NCI-H2107 treated with DMSO at 0.1 percent for 48 hours (cell line): ENCODE data around the gene DDI1.

Experiments used
- DNase-seq: peaks from one replicate; lab custom pipeline; 2025; ENCODE audit not compliant: unreplicated experiment; lab: John Stamatoyannopoulos, UW

Gene DDI1

DNA sequence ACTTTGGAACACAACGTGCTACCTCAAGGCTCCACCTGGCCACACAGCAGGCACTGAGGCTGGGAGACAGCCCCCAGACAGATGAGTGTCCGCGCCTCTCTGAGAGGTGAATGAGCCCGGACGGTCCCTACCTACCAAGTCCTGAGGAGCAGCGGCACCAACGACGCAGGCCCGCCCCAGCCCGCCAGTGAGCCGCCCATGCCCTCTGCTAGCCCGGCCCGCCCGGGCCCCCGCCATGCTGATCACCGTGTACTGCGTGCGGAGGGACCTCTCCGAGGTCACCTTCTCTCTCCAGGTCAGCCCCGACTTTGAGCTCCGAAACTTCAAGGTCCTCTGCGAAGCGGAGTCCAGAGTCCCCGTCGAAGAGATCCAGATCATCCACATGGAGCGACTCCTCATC lies at the start of gene DDI1:
Gene DDI1 (plus strand): TSS at position 53 of the 400 bp plus-strand sequence. CDS start 183 bp downstream, at position 236.
- no peak for DNase-seq

DNA sequence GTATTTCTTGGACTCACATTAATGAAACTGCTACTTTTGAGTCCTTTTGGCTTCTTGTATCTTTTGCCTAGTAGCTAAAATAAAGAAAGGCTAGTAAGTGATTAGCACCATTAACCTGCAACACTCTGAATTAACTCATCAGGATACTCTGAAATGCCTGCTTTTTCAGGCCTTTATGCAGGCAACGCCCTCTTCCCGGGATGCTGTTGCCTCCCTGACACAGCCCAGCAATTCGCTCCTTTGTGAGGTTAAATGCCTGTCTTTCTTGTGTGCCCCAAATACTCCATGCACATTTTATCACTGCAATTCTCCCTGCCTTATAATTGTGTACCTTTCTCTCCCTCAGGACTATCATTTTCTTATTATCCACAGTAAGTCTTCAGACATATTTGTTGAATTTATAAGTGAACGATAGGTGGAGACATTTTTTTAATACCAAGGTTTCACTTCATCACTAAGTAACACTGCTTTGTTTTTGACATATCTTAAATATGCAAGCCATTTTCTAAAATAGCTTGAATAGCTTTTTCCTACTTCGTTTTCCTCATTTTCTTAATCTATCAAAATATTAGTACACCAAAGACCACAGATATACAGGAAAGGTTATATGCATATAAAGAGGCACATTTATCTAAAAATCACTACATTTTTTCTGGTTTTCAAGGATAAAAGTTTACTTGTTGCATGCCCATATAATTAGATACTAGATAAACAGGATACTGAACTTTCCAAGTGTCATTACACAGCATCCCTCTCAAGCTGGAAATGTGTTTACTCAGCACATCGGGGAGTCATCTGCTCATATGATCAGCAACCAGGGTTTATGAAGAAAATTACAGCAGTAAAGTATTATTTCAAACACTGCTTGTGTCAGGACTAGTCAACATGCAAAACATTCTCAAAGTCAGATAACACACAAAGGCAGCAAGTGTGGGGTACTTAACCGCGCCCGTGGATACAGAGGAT lies 48.5 kb upstream of the DDI1 start:
- no peak for DNase-seq

DNA sequence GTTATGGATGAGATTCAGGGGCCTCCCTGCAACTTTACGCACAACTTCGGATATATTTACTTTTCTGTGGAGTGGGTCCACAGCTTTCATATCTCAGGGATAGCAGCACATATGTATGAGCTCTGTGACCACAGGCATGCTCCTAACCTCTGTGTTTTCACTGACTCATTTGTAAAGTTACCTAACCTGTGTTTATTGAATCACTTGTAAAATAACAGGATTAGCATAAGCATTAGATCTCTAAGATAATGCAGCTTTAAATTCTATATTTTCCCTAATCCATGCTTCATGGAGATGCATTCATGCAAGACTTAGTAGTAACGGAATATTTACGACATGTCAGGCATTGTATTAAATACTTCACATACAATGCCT lies 47.9 kb upstream of the DDI1 start:
- no peak for DNase-seq

DNA sequence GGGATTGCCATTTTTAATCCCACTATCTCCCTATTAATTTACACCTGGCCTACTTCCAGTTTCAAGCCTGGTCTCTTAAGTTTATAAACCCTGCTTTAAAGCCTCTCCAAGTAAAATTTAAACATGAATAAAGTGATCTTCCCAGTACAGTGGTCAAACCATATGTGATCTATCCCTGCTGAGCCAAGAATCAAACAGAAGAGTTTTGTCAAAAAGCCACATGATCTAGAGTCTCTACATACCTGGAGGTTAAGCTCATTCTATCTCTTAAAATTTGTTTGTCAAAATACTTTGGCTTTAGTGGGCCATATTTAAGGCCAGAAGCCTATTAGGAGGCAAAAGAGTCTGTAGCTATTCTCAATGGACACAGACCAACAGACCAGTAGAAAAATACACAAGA lies 42.9 kb upstream of the DDI1 start:
- DNase-seq = no peak

DNA sequence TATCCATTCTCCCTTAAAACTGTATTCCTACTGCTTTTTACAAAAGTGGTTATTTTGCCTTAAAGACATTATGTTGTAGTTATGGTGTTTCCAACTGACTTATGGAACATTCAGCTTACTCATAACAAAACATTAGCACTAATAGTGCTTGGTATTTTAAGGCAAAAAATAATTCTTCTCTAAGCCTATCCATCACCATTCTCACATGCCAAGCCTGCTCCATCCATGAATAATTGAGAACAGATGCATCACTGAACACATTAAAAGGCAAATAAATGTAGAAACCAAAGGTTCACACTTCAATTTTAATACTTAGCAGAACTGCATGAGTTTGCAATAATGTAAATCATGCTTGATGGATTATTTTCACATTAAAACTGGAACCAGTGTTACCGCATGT lies 42.3 kb upstream of the DDI1 start:
- no peak for DNase-seq

DNA sequence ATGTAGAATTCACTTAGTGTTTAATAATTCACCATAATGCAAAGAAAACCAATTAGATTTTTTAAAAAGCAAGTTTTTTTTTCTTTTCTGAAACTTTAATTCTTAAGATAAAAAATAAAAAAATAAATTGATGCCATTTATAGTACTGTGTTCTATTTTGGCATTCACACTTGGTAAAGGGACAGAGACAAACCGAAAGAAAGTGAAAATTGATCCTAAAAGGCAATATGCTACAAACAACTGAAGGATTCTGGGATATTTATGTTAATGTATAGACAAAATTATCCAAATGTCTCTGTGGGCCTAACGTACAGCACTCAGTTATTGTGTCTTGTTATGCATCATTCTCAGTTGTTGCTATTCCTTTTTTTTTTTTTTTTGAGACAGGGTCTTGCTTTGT lies 41.9 kb upstream of the DDI1 start:
- no peak for DNase-seq

DNA sequence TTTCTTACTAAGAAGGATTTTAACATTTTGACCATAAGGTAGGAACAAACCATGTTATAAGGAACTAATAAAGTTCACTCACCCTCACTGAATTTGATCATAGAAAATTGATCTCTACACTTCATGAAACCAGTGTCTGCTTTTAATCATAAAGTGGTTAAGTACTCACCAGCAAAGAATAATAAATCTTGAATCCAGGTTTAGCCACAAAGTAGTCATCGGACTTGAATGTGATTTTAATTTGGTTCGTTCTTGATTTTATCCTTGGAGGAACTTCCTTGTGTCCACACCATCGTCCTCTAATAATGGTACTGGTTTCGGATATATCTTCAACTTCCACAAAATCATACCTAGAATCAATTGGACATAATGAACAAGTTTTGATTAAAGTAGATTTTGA lies 40.5 kb upstream of the DDI1 start:
- no peak for DNase-seq

DNA sequence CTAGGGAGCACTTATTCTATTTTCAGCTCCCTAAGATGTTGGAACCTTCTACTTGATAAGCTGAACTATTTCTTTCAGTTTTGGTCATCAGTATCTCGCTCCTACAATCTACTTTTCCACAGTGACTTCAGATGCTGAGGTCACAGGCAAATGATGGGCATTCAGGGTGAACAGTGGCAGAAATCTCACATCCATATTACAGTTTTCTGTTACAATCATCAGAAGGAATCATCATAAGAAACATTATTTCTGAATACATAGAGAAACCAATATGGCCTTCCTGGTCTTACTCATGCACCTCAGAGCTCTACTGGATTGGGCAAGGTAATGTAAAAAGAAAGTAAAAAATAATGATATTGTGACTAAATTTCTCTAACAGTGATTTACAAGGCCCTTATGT lies 39.4 kb upstream of the DDI1 start:
- no peak for DNase-seq

DNA sequence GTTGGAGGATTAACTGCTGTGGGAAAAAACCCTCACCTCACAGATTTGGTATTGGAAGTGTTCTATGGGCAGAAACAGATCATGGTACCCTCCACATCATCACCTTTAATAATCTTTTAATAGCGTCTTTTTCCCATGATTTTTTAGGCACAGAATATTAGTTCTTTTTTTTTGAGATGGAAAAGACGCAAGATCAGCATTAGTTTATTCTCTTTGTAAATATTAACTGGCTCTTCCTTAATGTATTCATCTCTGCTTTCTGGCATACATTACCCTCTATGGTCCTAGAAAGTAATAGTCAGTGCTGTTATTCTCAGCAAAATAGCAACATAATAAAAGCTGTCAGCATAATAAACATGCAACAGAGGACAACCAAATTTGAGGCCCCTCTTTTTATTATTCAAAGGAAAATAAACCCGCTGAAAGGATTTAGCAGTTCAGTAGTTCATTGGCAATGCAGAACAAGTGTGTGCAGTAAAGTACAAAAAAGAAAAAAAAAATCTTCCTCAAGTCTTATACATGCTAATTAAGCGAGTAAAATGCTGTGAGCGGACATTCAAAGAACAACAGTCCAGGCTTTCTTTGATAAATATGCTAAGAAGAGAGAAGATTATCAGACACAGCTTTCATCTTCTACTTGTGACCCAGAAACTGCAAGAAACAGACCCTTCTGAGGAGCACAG lies 37.5 kb upstream of the DDI1 start:
- DNase-seq = no peak

DNA sequence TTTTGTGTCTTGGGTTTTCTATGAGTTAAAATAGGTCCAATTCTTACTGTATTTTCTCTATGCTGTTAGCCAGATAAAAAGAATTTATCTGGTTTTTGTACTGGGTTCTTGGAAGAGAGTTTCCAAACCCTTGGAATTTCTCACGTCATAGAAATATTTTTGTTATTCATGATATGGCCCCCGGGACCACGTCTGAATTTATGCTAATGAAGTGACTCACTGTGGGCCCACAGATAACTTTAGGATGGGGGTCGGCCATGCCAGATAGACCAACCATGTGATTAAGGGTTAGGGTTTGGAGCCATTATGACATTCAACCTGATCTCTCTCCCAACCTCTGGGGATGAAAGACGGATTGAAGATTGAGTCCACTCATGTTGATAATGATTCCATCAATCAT lies 35.6 kb upstream of the DDI1 start:
- DNase-seq = no peak

DNA sequence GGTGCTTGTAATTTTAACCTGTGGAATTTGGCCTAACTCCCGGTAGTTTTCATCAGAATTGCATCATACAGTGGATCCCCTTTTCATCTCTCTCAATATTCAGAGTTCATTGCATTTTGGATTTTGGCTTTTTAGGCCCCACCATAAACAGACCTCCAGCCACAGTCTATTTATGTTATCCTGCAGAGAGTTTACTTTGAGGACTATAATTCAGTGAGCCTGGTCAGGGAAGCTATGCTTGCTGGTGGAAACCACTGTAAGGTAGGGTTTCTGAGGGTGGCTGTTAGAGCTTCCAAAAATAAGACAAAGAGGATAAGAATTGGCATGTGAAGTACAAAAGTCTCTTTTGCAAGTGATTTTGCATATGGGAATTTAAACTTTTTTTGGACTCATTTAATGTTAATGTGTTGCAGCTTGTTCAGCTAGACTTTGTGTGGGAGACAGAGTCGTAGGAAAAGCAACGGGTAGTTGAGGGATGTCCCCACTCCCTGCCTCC lies 34.8 kb upstream of the DDI1 start:
- DNase-seq = no peak

DNA sequence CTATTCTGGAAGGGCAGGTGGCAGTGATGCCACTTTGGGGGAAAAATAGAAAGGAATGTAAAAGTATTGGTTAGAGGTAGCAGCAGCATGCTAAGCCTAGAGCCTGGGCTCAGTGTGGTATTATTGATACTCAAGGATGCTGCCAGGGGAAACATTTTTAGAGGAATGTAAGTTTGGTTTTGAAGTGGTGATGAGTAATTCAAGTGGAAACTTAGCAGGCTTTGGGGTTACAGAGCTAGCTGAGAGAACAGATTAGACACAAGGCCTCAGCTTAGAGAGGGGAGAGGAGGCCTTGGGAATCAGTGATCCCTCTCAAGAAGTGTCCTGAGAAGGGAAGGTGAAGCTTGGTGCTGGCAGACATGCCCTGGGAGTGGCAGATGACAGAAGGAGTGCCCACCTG lies 32.9 kb upstream of the DDI1 start:
- DNase-seq = no peak

DNA sequence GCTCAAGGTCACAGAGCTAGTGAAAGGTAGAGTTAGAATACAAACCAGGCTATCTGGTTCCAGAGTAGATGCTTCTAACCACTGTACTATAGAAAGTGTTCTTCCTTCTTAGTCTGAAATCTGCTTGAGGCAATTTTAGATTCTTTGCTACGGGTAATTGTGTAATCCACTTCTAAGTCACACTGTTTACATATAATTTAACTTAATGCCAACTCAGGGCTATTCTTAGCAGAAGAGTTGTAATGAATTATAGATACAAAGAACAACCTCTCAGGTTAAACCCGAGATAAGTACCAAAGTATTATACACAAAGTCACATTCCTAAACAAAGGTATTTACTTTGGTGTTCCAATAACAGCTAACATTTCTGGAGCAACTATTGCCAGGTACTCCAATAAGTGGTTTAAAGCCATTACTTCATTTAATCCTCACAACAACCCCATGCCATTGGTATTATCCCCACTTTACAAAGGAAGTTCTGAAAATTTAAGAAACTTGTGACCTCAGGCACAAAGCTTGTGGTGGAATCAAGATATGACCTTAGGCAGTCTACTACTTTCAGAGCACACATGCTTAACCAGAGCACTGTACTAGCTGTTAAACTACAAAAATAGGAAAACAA lies 31.1 kb upstream of the DDI1 start:
- no peak for DNase-seq

DNA sequence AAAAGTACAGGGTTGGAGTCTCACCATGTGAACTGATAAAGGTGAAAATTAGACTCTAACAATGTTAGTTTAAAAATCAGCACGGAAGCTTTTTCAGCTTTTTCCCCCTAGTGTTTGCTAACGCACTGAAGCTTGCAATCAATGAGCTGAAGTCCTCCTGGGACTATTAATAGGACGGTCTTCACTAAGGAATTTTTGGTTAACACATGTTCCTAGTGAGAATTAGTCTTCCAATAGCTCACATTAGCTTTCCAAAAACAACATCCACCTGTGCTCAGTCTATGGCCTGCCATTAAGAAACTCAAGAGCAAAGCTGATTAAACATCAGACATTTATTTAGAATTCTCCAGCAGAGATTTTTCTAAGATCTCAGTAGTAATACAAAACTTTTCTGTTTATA lies 26.7 kb upstream of the DDI1 start:
- DNase-seq = no peak

DNA sequence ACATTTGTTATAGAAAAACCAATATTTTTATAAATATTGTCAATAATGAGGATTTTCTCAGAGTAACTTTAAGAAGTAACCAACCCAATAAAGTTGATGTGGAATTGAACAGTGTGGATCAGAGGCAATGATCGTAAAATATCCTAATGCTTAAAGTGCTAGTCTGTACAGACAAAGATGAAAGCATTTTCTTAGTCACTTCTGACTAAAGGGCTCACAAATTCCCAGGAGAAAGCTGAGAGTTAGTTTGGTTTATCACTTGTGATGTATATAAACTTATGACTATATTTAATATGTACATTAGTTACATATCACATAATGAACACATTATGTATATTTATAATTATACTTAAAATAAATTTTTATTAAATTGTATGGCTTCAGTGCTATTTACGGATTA lies 25.4 kb upstream of the DDI1 start:
- DNase-seq = no peak

DNA sequence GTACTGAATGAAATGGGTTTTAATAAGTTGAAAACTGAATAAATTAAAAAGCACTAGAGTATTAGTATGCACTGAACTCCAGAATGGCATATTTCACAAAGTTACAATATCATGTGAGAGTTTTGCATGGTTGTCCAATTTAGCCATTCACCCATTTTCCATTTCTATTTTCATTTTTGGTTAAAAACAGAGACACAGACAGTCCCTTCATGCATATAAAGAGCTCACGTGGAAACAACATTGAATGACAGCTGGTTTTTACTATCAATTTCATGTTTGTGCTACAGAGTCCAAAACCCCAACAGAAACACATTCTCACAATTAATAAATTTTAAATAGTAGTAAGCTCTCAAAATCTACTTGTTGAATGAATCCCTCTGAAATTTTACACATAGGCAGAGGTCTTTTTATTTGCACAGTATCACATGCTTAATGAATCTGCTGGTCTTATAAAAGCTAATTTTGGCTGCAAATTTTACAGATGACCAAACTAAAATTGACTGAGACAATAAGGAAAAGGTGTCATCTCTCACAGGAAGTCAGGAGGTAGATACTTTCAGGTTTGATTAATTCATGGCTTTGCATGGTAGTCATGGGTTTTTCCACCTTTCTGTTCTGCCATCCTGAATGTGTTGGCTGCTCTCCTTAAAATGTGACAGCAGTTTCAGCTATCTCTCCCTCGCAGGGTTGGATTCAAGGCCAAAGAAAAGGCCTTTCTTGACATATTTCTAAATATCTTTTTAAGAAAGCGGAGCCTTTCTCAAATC lies 20.6 kb upstream of the DDI1 start:
- DNase-seq = no peak

DNA sequence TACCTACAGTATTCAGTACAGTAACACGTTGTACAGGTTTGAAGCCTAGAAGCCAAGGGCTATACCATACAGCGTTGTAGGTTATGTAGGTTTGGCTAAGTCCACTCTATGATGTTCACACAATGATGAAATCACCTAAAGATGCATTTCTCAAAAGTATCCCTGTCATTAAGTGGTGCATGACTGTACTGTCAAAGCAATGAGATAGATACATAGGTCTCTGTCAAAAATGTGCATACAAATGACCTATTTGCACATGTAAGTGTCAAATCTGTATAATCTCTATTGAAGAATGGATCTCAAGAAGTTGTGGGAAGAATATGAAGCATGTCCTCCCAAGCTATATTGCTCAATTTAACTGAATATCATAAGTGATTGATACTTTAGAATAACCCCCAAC lies 11.9 kb upstream of the DDI1 start:
- DNase-seq = no peak

DNA sequence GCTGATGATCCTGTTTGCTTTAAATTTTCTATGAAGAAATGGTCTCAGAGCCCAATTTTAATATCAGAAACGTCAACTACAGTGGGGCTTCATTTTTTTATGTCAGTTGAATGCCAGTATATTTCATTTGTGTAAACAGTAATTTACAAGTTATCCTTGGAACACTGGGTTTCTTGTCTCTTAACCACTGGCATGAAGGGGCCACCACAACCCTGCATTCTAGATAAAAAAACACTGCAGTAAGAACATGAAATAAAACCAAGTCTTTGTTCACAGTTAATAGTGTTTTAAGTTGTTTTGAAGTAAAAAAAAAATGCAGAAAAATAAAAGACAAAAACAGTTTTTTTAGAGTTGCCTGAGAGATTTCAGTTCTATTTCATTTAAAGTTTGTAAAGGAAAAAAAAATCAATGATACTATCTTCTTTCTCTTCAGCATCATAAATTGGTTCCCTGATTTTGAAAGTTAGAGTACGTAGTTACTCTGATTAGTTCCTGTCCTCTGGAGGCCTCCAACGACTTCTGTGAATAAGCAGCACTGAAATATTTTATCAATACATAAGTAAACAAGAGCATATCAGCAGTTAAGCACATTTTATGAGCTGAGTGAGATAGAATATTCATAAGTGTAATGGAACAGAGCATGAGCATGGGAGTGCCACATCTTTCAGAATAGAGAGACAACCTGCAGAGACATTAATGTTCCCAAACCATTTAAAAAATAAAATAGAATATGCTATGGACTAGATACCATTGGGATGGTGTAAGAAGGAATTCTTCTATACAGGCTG lies 7.8 kb upstream of the DDI1 start:
- no peak for DNase-seq

DNA sequence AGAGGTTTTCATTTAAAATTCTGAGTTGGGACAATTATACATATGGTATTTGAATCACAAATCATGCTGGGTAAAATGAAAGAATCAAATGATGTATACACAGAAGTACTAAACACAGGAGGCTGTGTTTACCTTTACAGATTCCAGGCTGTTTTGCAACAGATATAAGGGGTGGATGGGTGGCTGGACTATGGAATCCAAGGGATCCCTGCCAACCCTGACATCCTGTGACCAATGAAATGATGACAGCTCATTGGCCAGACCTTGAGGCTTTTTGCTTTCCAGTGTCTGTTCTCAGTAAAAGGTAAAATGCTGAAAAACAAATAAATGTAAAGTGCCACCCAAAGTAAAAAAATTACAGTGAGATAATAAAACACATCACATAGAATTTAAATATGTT lies 3.3 kb upstream of the DDI1 start:
- DNase-seq = no peak

DNA sequence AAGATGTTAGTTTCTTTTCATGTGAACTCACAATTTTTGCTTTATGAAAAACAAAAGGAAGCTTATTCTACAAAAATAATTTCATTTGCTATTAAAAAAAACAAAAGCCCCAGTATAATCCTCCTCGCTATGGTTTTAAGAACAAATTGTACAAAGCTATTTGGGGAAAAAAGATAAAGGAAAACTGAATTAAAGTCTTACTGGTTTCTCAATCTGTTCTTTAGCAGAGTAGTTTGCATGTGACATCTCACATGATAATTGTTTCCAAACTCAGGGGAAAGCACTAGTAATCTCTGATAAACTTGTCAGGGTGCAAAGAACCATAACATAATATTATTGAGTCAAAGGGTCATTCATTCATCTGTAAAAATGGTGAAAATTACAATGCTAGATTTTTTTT lies 2.9 kb upstream of the DDI1 start:
- DNase-seq = no peak
